HG02798 (cell line): ENCODE measurements around the gene SYT14.
"Not testable (repeated sequence)": the region's sequence is repeated elsewhere in the genome, so short reads cannot be mapped to it uniquely, and the experiment has no call there.

Experiments
- ATAC-seq: cut with Tn5 transposase; IDR thresholded peaks from one replicate; pipeline ENCODE4 v1.9.1; 2021; ENCODE audit warnings: mild to moderate bottlenecking; ENCODE audit not compliant: unreplicated experiment, poor library complexity

The SYT14 gene

DNA sequence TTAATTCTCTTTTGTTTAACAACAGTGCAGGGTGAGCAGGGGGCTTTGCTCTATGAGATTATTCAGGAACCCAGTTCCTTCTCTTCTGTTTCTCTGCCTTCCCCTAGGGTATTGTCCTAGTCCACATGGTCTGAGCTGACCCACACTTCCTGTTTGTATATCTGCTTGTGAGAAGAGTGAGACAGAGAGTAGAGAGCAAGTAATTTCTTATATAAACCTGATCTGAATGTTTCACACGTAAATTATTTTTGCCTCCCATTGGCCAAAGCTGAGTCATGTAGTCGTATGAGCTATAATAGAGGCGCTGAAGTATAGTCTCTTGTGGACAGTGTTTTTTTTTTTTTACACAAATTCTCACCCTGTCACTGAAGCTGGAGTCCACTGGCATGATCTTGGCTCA, 160.3 kb downstream of the SYT14 start:
- no peak for ATAC-seq

GRCh38 chr1:210099921-210100320, 161.9 kb downstream of the SYT14 start:
- ATAC-seq: no peak

DNA sequence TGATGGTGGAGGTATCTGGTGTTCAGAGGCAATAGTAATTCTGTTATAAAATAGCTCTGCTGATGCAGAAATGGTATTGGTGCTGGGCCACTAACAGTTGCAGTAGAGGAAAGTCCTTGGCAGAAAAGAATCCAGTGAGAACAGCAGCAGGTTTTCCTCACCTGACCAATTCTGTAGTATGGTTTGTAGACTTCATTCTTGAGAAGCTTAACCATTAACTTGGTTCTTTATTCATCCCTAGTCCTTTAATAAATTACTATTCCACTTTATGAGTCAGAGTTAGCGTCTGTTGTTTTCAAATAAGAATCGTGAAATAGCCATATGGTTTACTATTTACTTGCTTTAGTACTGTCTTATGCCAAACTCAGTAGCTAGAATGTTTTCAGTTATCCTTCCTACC, 166.1 kb downstream of the SYT14 start:
- no peak for ATAC-seq

DNA sequence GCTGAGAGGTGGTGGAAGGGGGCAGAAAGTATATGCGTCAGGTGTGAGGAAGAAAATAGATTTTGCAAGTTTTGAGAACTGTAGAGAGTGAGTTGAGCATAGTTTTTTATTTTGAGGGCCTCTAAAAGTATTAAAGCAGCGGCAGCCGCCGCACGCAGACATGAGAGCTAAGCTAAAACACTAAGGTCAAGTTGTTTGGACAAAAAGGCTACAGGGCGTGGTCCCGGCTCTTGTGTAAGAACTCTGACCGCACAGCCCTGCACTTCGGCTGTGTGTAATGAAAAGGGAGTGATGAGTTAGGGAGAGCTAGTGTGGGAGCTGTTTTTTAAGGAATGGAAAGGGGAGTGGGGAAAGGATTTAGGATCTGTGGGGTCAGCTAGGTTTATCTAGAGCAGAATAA, 174.9 kb downstream of the SYT14 start:
- not testable (repeated sequence) for ATAC-seq

- no peak for ATAC-seq
These were observed 179.2 kb downstream of the SYT14 start for GRCh38 chr1:210117198-210117597.

- ATAC-seq: no peak
These were observed 179.7 kb downstream of the SYT14 start for GRCh38 chr1:210117681-210118170.

GRCh38 chr1:210123383-210123782, 185.4 kb downstream of the SYT14 start:
- ATAC-seq: no peak

DNA sequence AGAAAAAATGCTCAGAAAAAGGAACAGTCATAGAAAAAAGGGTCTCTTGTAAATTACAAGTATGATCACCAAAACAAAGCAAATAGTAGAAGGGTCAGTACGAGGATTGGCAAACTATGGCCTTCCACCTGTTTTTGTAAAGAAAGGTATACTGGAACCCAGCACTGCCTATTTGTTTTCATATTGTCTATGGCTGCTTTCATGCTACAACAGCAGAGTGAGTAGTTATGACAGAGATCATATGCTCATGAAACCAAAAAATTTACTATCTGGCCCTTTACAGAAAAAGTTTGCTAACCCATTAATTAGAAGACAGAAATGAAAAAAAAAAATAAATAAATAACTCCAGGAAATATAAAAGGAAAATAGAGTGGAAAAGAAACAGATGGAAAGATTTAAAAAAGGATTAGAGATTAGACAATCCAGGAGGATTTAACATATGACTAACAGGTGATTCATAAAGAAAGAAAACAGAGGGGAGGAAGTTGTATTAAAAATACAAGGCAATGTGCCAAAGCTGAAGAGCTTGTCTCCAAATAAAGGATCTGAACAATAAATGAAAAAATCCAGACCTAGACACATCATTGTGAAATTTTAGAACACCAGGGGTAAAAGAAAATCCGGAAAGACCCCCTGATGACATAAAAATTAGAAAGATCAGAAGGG, 186.0 kb downstream of the SYT14 start:
- ATAC-seq: no peak

DNA sequence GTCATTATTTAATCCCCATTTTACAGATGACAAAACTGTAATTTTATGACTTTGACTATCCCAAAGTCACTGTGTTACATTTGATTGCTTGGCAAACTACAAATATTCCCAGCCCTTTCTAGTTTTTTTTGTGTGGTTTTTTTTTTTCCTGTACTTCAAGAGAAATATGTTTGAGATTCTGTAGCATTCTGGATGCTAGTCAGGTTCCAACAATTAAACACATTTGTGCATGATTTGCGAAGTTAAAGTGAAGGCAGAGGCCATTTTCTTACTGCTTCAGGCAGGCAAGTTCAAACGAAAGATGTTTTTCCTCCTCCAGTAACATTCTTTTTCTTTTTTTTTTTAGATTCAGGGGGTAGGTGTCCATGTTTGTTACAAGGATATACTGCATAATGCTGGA, 186.7 kb downstream of the SYT14 start:
- no peak for ATAC-seq

- ATAC-seq: no peak
These were observed 187.1 kb downstream of the SYT14 start for GRCh38 chr1:210125143-210125542.

DNA sequence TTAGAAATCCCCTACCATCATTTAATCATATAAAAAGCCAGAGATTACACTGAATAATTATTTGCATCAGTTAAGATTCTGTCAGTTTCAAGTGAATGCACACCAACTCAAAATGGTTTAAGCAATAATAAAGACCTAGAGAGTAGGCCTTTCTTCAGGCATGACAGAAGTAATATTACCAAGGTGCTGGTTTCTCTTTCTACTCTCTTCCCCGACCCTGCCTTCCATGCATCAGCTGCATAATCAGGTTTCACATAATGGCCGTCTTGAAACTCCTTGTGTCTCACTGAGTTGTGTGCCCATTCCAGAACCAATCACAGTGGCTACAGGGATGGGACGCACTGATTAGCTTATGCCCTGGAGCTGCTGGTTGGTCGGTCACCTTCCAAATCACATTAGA, 191.1 kb downstream of the SYT14 start:
- ATAC-seq: no peak

- ATAC-seq: peak; percentile 77
These were observed 191.7 kb downstream of the SYT14 start for GRCh38 chr1:210129759-210130158.

- no peak for ATAC-seq
These were observed 194.6 kb downstream of the SYT14 start for GRCh38 chr1:210132582-210132981.

GRCh38 chr1:210143465-210144062, 205.5 kb downstream of the SYT14 start:
- ATAC-seq: no peak

- no peak for ATAC-seq
These were observed 206.7 kb downstream of the SYT14 start for GRCh38 chr1:210144736-210145135.

- no peak for ATAC-seq
These were observed 213.1 kb downstream of the SYT14 start for GRCh38 chr1:210151052-210151672.

GRCh38 chr1:210159211-210159610, 221.2 kb downstream of the SYT14 start:
- no peak for ATAC-seq

GRCh38 chr1:210170220-210170619, 232.2 kb downstream of the SYT14 start:
- no peak for ATAC-seq

- ATAC-seq: no peak
These were observed 236.1 kb downstream of the SYT14 start for GRCh38 chr1:210174133-210174532.

- ATAC-seq: no peak
These were observed 247.0 kb downstream of the SYT14 start for GRCh38 chr1:210185063-210185462.

DNA sequence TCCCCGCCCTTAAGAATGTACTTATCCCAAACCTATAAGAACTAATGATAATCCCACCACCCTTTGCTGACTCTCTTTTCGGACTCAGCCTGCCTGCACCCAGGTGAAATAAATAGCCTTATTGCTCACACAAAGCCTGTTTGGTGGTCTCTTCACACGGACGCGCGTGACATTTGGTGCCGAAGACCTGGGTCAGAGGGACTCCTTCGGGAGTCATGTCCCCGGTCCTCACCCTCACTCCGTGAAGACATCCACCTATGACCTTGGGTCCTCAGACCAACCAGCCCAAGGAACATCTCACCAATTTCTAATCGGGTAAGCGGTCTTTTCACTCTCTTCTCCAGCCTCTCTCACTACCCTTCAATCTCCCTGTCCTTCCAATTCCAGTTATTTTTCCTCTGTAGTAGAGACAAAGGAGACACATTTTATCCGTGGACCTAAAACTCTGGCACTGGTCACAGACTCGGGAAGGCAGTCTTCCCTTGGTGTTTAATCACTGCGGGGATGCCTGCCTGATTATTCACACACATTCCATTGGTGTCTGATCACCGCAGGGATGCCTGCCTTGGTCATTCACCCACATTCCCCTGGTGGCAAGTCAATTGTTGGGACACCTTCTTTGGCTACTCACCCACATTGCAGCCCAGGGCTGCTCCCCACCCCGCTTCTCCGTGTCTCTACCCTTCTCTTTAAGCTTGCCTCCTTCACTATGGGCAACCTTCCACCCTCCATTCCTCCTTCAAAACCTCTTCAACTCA, 250.0 kb downstream of the SYT14 start:
- ATAC-seq: not testable (repeated sequence)
